SU-DHL-6 (cell line): ENCODE results near the gene KIAA1958.

Experiments used
- H2AFZ ChIP-seq: fragments of 200-600 bp; sonication (generic); 2 replicates; pipeline ENCODE4 v1.6.1; 2014; ENCODE audit warnings: low read depth, mild to moderate bottlenecking, moderate library complexity, mixed read lengths, antibody characterized with exemption, low read length; ENCODE audit not compliant: severe bottlenecking
- H3F3A ChIP-seq: fragments of 200-600 bp; shearing (Covaris generic); 2 replicates; pipeline ENCODE4 v1.6.0; 2016; ENCODE audit warnings: antibody characterized with exemption, mild to moderate bottlenecking; ENCODE audit not compliant: insufficient read depth
- H3K27ac ChIP-seq: fragments of 200-600 bp; sonication (generic); 2 replicates; pipeline ENCODE4 v1.5.1; 2016; ENCODE audit warnings: low read depth, mild to moderate bottlenecking, low read length, moderate library complexity, mixed read lengths
- H3K27me3 ChIP-seq: fragments of 200-600 bp; sonication (generic), shearing (Covaris generic); 2 replicates; pipeline ENCODE4 v1.6.0; 2014; ENCODE audit warnings: mild to moderate bottlenecking, low read length
- H3K36me3 ChIP-seq: fragments of 200-600 bp; sonication (generic); 2 replicates; pipeline ENCODE4 v1.6.1; 2014; ENCODE audit warnings: mild to moderate bottlenecking, low read length, mixed read lengths
- H3K4me2 ChIP-seq: fragments of 300-600, 200-600 bp; shearing (Covaris generic), sonication (generic); 2 replicates; pipeline ENCODE4 v1.6.0; 2014; ENCODE audit warnings: low read length, low read depth, mild to moderate bottlenecking; ENCODE audit not compliant: poor library complexity, severe bottlenecking
- H3K4me3 ChIP-seq: fragments of 200-600 bp; sonication (generic); 2 replicates; pipeline ENCODE4 v1.5.1; 2014; ENCODE audit warnings: antibody characterized with exemption, low read length, mild to moderate bottlenecking, mixed read lengths; ENCODE audit not compliant: insufficient read depth, poor library complexity, severe bottlenecking
- H3K79me2 ChIP-seq: fragments of 200-600 bp; sonication (generic); 2 replicates; pipeline ENCODE4 v1.6.1; 2014; ENCODE audit warnings: mild to moderate bottlenecking, low read length, moderate library complexity; ENCODE audit not compliant: insufficient read depth
- H3K9ac ChIP-seq: fragments of 200-600 bp; sonication (generic); 2 replicates; pipeline ENCODE4 v1.7.0; 2014; ENCODE audit warnings: mild to moderate bottlenecking, low read length
- H3K9me2 ChIP-seq: fragments of 200-600 bp; sonication (generic); replicated peaks from 2 replicates; pipeline ENCODE4 v1.6.1; 2014; ENCODE audit warnings: low read length; ENCODE audit not compliant: insufficient read depth
- H3K9me3 ChIP-seq: fragments of 200-600 bp; sonication (generic); 2 replicates; pipeline ENCODE4 v1.6.1; 2014; ENCODE audit warnings: low read length, mixed read lengths; ENCODE audit not compliant: insufficient read depth
- H4K20me1 ChIP-seq: fragments of 200-600 bp; sonication (generic); 2 replicates; pipeline ENCODE4 v1.6.1; 2014; ENCODE audit warnings: low read depth, mild to moderate bottlenecking, antibody characterized with exemption, low read length, moderate library complexity, mixed read lengths
- CTCF ChIP-seq: fragments of 200-600 bp; sonication (generic); IDR thresholded peaks from one replicate; pipeline ENCODE4 v1.5.1; 2017; ENCODE audit warnings: antibody characterized with exemption, mild to moderate bottlenecking, low read length, moderate library complexity; ENCODE audit not compliant: insufficient read depth, poor library complexity, severe bottlenecking
- EZH2phosphoT487 ChIP-seq: fragments of 200-600 bp; sonication (generic), shearing (Covaris generic); conservative IDR thresholded peaks from 2 replicates; pipeline ENCODE4 v1.6.1; 2018; ENCODE audit warnings: mild to moderate bottlenecking, antibody characterized with exemption, low read length, moderate library complexity, mixed read lengths

The KIAA1958 gene

GRCh38 chr9:112520656-112521055 lies 34.0 kb downstream of the KIAA1958 start:
- no peak overlapping the region for H3K27ac ChIP-seq
- no peaks in the 10 kb centered on the region for H3K27me3 ChIP-seq
- peaks cover 8% of the 10 kb centered on the region; the same call in 1 of the 2 replicates for H3F3A ChIP-seq
- H3K4me2 ChIP-seq, result no peak overlapping the region
- no peak overlapping the region for H3K9ac ChIP-seq
- TF ChIP-seq CTCF (no peak), EZH2phosphoT487 (no peak)
- H3K4me3 ChIP-seq, result no peak overlapping the region
- H3K79me2 ChIP-seq, result peaks cover 20% of the 10 kb centered on the region; the same call in 1 of the 2 replicates
- H2AFZ ChIP-seq, result no peak overlapping the region
- H4K20me1 ChIP-seq, result peaks cover 9% of the 10 kb centered on the region; the same call in 1 of the 2 replicates
- H3K9me2 ChIP-seq, result no peaks in the 10 kb centered on the region
- H3K9me3 ChIP-seq, result no peaks in the 10 kb centered on the region
- no peaks in the 10 kb centered on the region for H3K36me3 ChIP-seq

GRCh38 chr9:112526973-112527372 lies 40.3 kb downstream of the KIAA1958 start:
- H3K9ac ChIP-seq, result no peak overlapping the region
- no peak overlapping the region for H3K4me3 ChIP-seq
- no peak overlapping the region for H3K4me2 ChIP-seq
- H3K36me3 ChIP-seq, result no peaks in the 10 kb centered on the region
- no peaks in the 10 kb centered on the region; the same call in 1 of the 2 replicates for H3F3A ChIP-seq
- H2AFZ ChIP-seq, result no peak overlapping the region
- peaks cover 4% of the 10 kb centered on the region; the same call in 1 of the 2 replicates for H4K20me1 ChIP-seq
- H3K9me3 ChIP-seq, result no peaks in the 10 kb centered on the region
- H3K27me3 ChIP-seq, result no peaks in the 10 kb centered on the region
- no peaks in the 10 kb centered on the region for H3K9me2 ChIP-seq
- H3K27ac ChIP-seq, result no peak overlapping the region
- no peak for TF ChIP-seq CTCF
- no peak for TF ChIP-seq EZH2phosphoT487
- peaks cover 37% of the 10 kb centered on the region for H3K79me2 ChIP-seq

GRCh38 chr9:112527959-112528358 lies 41.3 kb downstream of the KIAA1958 start:
- Histone ChIP-seq H2AFZ (no peak overlapping the region), H3K4me2 (no peak overlapping the region), H3K27ac (no peak overlapping the region), H4K20me1 (peaks cover 4% of the 10 kb centered on the region; the same call in 1 of the 2 replicates), H3K79me2 (peaks cover 31% of the 10 kb centered on the region), H3K4me3 (no peak overlapping the region), H3K36me3 (no peaks in the 10 kb centered on the region), H3F3A (no peaks in the 10 kb centered on the region; the same call in 1 of the 2 replicates), H3K9me2 (no peaks in the 10 kb centered on the region), H3K27me3 (no peaks in the 10 kb centered on the region), H3K9me3 (no peaks in the 10 kb centered on the region), H3K9ac (no peak overlapping the region)
- no peak for TF ChIP-seq EZH2phosphoT487
- TF ChIP-seq CTCF, result no peak
